ENCODE data around the gene LYRM4. TPM values are rescaled to one million over a fixed set of nuclear protein-coding genes. Genes with fewer than 3 reads are reported as not detected.

LYRM4 gene
- total RNA-seq, 1 donor from 2014 or later: 27.8 TPM

DNA sequence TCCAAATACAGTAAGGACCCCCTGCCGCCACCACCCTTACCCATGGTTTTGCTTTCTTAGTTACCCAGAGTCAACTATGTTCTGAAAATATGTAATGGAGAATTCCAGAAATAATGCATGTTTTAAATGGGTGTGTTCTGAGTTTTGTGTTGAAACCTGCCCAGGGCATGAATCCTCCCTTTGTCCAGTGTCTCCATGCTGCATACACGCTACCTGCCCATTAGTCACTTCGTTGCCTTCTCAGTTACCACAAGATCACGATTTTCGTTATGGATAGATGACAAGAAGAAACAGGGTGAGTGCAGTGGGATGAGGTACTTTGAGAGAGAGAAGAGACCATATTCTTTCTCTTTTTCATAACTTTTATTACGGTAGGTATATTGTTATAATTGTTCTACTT, 11.2 kb upstream of the LYRM4 start:
- no peak for DNase-seq (ENCODE audit: low read depth)
- H3K36me3 ChIP-seq (ENCODE audit: control insufficient read depth, insufficient read depth, low read length): no peaks in the 10 kb centered on the region
- no peak for TF ChIP-seq CTCF (IDR thresholded peaks at IDR 0.05; ENCODE audit: insufficient read depth, low read length, poor library complexity, severe bottlenecking)
- no peaks in the 10 kb centered on the region for H3K27me3 ChIP-seq (ENCODE audit: control insufficient read depth, insufficient read depth, low read length)
- no peak overlapping the region for H3K4me3 ChIP-seq (ENCODE audit: low read depth, low read length)

DNA sequence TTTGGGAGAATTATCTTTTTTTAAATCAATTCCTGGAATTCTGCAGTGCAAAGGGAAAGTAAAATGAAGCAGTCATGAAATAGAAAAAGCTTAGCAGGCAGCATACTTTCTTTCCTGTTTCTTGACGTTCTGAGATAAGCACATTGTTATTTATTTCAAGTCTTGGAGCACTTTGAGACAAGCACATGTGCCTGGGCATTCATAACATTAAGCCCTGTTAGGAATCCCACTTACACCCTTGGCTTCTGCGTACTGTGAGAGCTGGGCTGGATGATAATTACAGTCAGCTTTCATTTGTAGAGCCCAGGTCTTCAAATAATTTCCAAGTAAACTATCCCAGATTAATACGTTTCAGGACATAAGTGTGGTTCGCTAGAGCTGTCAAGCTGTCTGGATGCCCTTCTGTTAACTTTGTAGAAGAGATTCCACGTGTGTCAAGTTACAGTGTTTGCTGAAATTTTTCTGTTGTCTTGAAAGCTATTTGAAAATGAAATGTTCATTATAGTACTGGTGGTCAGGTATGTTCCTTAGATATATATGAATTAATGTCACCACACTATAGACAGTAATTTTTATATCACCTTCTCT, 9.4 kb upstream of the LYRM4 start:
- no peak for TF ChIP-seq CTCF (IDR thresholded peaks at IDR 0.05; ENCODE audit: insufficient read depth, low read length, poor library complexity, severe bottlenecking)
- Histone ChIP-seq H3K36me3 (ENCODE audit: control insufficient read depth, insufficient read depth, low read length) (no peaks in the 10 kb centered on the region), H3K27me3 (ENCODE audit: control insufficient read depth, insufficient read depth, low read length) (no peaks in the 10 kb centered on the region), H3K4me3 (ENCODE audit: low read depth, low read length) (no peak overlapping the region)
- DNase-seq (ENCODE audit: low read depth): no peak

GRCh38 chr6:5266423-5266822, 5.7 kb upstream of the LYRM4 start:
- H3K27me3 ChIP-seq (ENCODE audit: control insufficient read depth, insufficient read depth, low read length): no peaks in the 10 kb centered on the region
- H3K36me3 ChIP-seq (ENCODE audit: control insufficient read depth, insufficient read depth, low read length): no peaks in the 10 kb centered on the region
- no peak for DNase-seq (ENCODE audit: low read depth)
- H3K4me3 ChIP-seq (ENCODE audit: low read depth, low read length): no peak overlapping the region
- no peak for TF ChIP-seq CTCF (IDR thresholded peaks at IDR 0.05; ENCODE audit: insufficient read depth, low read length, poor library complexity, severe bottlenecking)

DNA sequence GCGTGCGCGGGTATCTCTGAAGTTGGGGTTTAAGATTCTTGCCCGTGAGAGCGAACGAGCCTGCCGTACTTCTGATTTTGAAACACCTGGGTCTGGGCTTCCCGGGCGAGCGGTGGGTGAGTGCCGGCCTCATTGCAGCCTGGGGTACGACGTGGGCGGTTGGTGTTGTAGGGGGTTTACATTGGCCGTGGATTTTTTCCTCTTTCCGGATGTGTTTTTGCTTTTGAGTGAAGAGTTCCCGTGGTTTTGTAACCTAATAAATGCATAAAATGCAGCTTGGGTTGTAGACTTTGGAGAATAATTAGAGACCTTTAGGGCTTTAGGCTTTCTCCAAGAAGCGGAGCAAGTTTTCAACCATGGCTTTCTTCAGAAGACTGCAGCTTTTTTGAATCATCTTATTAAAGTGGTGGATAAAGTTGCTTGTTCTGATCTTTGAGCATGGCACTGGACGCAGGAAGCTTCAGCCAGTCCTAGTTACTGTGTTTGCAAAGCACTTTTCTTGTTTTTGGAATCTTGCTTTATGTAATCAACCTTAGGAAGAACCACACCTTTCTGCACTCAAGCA, 877 bp upstream of the LYRM4 start:
- H3K4me3 ChIP-seq (ENCODE audit: low read depth, low read length): peak overlapping the region; percentile 64
- no peaks in the 10 kb centered on the region for H3K36me3 ChIP-seq (ENCODE audit: control insufficient read depth, insufficient read depth, low read length)
- TF ChIP-seq CTCF (IDR thresholded peaks at IDR 0.05; ENCODE audit: insufficient read depth, low read length, poor library complexity, severe bottlenecking): no peak
- no peak for DNase-seq (ENCODE audit: low read depth)
- no peaks in the 10 kb centered on the region for H3K27me3 ChIP-seq (ENCODE audit: control insufficient read depth, insufficient read depth, low read length)

DNA sequence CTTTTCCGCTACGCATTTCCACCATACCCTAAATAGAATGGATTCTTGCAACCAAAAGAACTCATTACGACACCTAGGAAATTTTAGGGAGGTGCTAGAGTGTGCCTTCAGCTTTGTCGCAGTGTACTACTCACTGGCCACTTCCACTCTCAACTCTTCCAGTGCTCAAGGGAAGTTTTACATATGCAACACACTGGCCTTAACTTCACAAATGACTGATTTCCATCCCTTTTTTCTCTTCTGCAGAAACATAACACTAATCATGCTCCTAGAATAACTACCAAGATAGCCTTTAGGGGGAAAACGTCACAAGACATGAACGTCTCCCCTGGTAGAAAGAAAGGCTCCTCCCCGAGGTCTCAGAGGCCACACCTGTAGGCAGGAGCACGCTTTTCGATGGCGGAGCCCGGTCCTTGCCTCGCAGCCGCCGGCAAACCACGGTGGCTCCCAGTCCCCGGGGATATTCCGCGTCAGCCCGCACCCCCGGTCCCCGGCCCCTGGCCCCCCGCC, 584 bp downstream of the LYRM4 start:
- peak; percentile 39 for DNase-seq (ENCODE audit: low read depth)
- no peak for TF ChIP-seq CTCF (IDR thresholded peaks at IDR 0.05; ENCODE audit: insufficient read depth, low read length, poor library complexity, severe bottlenecking)

GRCh38 chr6:5259428-5259827, 1.3 kb downstream of the LYRM4 start:
- H3K27me3 ChIP-seq (ENCODE audit: control insufficient read depth, insufficient read depth, low read length): no peaks in the 10 kb centered on the region
- peak overlapping the region; percentile 64 for H3K4me3 ChIP-seq (ENCODE audit: low read depth, low read length)
- no peak for DNase-seq (ENCODE audit: low read depth)
- no peaks in the 10 kb centered on the region for H3K36me3 ChIP-seq (ENCODE audit: control insufficient read depth, insufficient read depth, low read length)
- TF ChIP-seq CTCF (IDR thresholded peaks at IDR 0.05; ENCODE audit: insufficient read depth, low read length, poor library complexity, severe bottlenecking): no peak

More for the DNA sequence above, 584 bp downstream of the LYRM4 start:
- no peaks in the 10 kb centered on the region for H3K27me3 ChIP-seq (ENCODE audit: control insufficient read depth, insufficient read depth, low read length)
- peak overlapping the region; percentile 64 for H3K4me3 ChIP-seq (ENCODE audit: low read depth, low read length)
- no peaks in the 10 kb centered on the region for H3K36me3 ChIP-seq (ENCODE audit: control insufficient read depth, insufficient read depth, low read length)

Measured in kidney epithelial cell (primary cell).